ENCODE measurements around the gene CD8B2.

The CD8B2 gene

GRCh38 chr2:106562268-106563186 is 75.4 kb downstream of the CD8B2 start:
- TF ChIP-seq, protein P1, sequence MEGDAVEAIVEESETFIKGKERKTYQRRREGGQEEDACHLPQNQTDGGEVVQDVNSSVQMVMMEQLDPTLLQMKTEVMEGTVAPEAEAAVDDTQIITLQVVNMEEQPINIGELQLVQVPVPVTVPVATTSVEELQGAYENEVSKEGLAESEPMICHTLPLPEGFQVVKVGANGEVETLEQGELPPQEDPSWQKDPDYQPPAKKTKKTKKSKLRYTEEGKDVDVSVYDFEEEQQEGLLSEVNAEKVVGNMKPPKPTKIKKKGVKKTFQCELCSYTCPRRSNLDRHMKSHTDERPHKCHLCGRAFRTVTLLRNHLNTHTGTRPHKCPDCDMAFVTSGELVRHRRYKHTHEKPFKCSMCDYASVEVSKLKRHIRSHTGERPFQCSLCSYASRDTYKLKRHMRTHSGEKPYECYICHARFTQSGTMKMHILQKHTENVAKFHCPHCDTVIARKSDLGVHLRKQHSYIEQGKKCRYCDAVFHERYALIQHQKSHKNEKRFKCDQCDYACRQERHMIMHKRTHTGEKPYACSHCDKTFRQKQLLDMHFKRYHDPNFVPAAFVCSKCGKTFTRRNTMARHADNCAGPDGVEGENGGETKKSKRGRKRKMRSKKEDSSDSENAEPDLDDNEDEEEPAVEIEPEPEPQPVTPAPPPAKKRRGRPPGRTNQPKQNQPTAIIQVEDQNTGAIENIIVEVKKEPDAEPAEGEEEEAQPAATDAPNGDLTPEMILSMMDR (IDR thresholded peaks at IDR 0.05; ENCODE audit: low read length): no peak
- Histone ChIP-seq H3K4me1 (ENCODE audit: insufficient read depth, low read length, severe bottlenecking) (no peaks in the 10 kb centered on the region), H3K4me2 (ENCODE audit: low read length) (no peak overlapping the region), H3K27ac (ENCODE audit: low read depth, low read length, poor library complexity, severe bottlenecking) (no peak overlapping the region), H3K79me2 (ENCODE audit: insufficient read depth, low read length) (no peaks in the 10 kb centered on the region), H3K36me3 (ENCODE audit: insufficient read depth, low read length) (no peaks in the 10 kb centered on the region), H3K27me3 (ENCODE audit: insufficient read depth, low read length) (peaks cover 3% of the 10 kb centered on the region; the same call in 1 of the 2 replicates), H4K20me1 (ENCODE audit: insufficient read depth, low read length) (no peaks in the 10 kb centered on the region), H3F3A (ENCODE audit: insufficient read depth, low read length) (no peaks in the 10 kb centered on the region), H3K9me2 (ENCODE audit: low read depth, low read length) (no peaks in the 10 kb centered on the region), H2AFZ (ENCODE audit: low read length) (no peak overlapping the region), H3K9me3 (ENCODE audit: low read length) (no peaks in the 10 kb centered on the region), H3K4me3 (ENCODE audit: low read depth, low read length, poor library complexity, severe bottlenecking) (no peak overlapping the region), H3K9ac (ENCODE audit: low read length) (no peak overlapping the region)

- no peaks in the 10 kb centered on the region for H3K4me1 ChIP-seq (ENCODE audit: insufficient read depth, low read length, severe bottlenecking)
- H3K4me2 ChIP-seq (ENCODE audit: low read length): no peak overlapping the region
- peaks cover 3% of the 10 kb centered on the region; the same call in 1 of the 2 replicates for H3K27me3 ChIP-seq (ENCODE audit: insufficient read depth, low read length)
- no peaks in the 10 kb centered on the region for H3K9me2 ChIP-seq (ENCODE audit: low read depth, low read length)
- TF ChIP-seq, protein P1 (IDR thresholded peaks at IDR 0.05; ENCODE audit: low read length): no peak
- no peak for TF ChIP-seq EZH2 (IDR thresholded peaks at IDR 0.05; ENCODE audit: borderline replicate concordance, low read length)
- H3K79me2 ChIP-seq (ENCODE audit: insufficient read depth, low read length): no peaks in the 10 kb centered on the region
- no peaks in the 10 kb centered on the region for H4K20me1 ChIP-seq (ENCODE audit: insufficient read depth, low read length)
- no peaks in the 10 kb centered on the region for H3F3A ChIP-seq (ENCODE audit: insufficient read depth, low read length)
- H3K36me3 ChIP-seq (ENCODE audit: insufficient read depth, low read length): no peaks in the 10 kb centered on the region
- H3K4me3 ChIP-seq (ENCODE audit: low read depth, low read length, poor library complexity, severe bottlenecking): no peak overlapping the region
- H2AFZ ChIP-seq (ENCODE audit: low read length): no peak overlapping the region
- H3K27ac ChIP-seq (ENCODE audit: low read depth, low read length, poor library complexity, severe bottlenecking): no peak overlapping the region
- no peaks in the 10 kb centered on the region for H3K9me3 ChIP-seq (ENCODE audit: low read length)
- H3K9ac ChIP-seq (ENCODE audit: low read length): no peak overlapping the region
These were observed 76.0 kb downstream of the CD8B2 start for GRCh38 chr2:106563195-106563594.

DNA sequence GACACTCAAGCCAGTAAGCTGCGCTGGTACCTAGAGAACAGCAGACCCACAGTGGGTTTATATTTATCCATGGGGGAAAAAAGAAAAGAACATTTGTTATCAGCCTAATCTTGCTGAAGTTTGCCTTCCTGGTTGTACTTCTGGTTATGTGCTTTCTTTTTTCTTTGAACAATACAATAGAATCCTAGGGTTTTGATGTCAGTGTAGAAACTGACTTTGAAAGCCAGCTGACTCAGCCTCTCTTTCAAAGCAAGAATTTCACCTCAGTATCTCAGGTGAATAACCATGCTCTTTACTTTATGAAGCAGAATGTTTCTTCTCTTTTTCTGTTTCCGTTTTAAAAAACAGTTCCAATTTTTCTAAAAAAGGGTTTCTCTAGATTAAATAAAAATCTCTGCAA is 78.4 kb downstream of the CD8B2 start:
- Histone ChIP-seq H3K9ac (ENCODE audit: low read length) (no peak overlapping the region), H3K4me1 (ENCODE audit: insufficient read depth, low read length, severe bottlenecking) (no peaks in the 10 kb centered on the region), H3K9me3 (ENCODE audit: low read length) (no peaks in the 10 kb centered on the region), H3F3A (ENCODE audit: insufficient read depth, low read length) (no peaks in the 10 kb centered on the region), H3K27ac (ENCODE audit: low read depth, low read length, poor library complexity, severe bottlenecking) (no peak overlapping the region), H3K9me2 (ENCODE audit: low read depth, low read length) (no peaks in the 10 kb centered on the region), H2AFZ (ENCODE audit: low read length) (no peak overlapping the region), H3K79me2 (ENCODE audit: insufficient read depth, low read length) (no peaks in the 10 kb centered on the region), H3K4me3 (ENCODE audit: low read depth, low read length, poor library complexity, severe bottlenecking) (no peak overlapping the region), H3K4me2 (ENCODE audit: low read length) (no peak overlapping the region), H3K27me3 (ENCODE audit: insufficient read depth, low read length) (peaks cover 3% of the 10 kb centered on the region; the same call in 1 of the 2 replicates), H4K20me1 (ENCODE audit: insufficient read depth, low read length) (no peaks in the 10 kb centered on the region), H3K36me3 (ENCODE audit: insufficient read depth, low read length) (no peaks in the 10 kb centered on the region)
- no peak for TF ChIP-seq EZH2 (IDR thresholded peaks at IDR 0.05; ENCODE audit: borderline replicate concordance, low read length)
- TF ChIP-seq, protein P1 (IDR thresholded peaks at IDR 0.05; ENCODE audit: low read length): no peak
